ENCODE data around the gene PCSK2.

Gene PCSK2

DNA sequence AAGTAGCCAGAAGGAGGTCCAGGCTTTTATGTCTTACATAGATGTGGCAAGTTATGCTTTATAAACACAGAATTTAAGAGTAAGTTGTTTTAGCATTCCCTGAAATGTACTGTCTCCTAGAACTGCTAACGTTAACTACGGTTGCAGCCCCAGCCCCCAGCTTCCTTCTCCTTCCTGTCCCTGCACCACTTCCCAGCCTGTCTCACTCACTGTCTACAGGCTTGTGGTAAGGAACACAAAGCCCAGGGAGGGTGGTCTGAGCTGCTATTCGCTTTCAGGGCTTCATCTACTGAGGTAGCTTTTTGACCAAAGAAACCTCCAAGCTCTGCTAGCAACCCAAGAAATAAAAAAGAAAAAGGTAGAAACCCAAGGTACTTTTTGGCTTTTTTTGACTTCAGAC, 35.9 kb downstream of the PCSK2 start:
- no peak for DNase-seq

DNA sequence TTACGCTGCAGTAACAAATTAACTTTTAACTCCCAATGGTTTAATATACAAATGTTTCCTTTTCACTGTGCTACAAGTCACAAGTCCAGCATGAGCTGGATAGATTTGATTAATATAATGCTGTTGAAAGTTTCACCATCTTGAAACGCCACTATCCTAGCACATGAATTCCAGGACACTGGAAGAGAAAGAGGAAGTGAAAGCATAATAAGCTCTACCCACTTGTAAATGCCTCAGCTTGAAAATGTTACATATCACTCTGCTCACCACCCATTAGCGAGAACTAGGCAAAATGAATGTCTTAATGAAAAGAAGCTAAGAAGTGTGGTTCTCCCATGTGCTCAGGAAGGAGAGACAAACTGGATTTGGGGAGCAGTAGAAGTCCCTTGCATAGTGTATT, 46.9 kb downstream of the PCSK2 start:
- DNase-seq, result no peak

DNA sequence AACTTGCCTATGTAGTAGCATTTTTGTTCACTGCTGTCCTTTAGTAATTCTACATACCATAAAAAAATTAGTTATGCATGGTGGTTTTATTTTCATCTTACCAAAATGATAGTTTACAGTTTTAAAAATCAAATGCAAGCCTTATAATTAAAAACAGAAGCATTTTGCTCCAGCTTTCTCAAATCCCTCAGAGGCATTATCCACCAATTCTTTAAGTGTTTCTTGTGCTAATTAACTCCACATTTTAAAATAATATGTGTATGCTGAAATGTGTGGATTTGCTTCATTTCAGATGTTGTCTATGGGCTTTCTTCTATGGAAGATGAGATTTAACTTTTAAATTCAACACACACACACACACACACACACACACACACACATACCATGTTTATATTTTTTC, 49.3 kb downstream of the PCSK2 start:
- no peak for DNase-seq

DNA sequence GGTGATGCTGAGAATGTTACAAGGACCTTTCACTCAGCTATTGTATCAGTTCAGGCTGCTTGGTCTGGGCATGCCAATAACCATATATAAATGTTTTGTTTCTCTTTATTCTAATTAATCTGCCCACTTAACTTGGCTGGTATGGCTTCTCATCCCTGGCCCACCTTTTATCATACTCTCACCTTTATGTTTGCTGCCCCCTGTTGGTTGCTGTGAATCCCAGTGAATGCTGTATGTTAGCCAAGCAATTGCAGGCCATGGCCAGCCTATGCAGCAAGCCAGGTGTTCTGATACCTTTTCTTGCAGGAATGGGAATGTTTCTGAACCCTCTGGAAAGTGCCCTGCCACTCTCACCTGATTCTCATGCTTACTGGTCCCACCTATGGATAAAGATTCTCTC, 54.6 kb downstream of the PCSK2 start:
- peak; percentile 19 to 22 for DNase-seq

DNA sequence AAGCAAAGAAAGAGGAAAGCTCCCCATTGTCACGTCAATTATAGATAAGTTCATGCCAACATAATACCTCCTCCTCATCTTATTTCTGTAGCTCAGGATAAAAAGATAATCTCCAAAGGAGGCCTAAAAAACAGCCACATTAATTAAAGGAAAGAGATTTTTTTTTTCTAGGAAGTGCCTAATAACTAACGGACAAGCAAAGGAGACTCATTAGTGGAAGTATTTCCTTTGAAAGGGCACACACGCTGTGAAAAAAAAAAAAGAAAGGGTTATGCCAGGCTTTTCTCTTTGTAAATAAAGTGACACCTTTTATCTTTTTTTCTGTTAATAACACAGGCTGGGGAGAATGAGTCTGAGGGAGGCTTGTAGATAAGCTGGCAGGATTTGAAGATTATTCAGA, 55.7 kb downstream of the PCSK2 start:
- no peak for DNase-seq

DNA sequence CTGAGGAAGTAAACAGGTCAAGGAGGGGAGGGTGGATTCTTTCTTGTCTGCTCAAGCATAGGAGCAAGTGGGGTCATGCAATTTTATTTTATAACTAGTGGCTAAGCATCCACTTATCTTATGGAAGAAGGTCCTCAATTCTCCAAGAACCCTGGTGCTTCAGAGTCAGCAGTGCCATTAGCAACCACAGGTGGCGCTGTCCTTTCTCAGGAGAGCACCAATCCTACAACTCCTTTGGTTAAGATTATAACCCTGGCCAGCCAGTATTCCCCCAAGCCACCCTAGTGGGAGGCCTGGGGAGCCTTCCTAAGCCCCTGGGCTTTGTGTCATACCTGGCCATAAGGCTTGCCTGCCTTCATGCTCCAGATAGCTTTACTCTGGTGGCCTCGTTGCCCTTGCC, 60.7 kb downstream of the PCSK2 start:
- no peak for DNase-seq

DNA sequence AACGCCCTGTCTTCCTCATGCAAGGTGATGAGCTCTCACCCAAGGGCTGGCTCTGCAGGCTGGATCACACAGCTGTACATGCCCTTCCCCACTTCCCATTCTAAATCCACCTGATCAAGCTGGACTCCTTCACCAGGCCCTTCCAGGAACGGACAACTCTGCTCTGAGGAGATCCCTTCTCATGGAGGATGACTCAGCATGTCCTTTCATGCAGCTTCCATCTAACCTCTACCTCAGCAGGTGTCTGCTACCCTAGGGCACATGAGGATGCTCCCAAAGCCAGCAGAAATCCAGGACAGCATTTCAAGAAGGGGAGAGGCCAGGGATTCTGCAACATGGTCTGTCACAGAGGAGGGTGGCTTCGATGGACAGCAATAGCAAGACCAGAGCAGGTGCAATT, 61.2 kb downstream of the PCSK2 start:
- DNase-seq, result no peak

DNA sequence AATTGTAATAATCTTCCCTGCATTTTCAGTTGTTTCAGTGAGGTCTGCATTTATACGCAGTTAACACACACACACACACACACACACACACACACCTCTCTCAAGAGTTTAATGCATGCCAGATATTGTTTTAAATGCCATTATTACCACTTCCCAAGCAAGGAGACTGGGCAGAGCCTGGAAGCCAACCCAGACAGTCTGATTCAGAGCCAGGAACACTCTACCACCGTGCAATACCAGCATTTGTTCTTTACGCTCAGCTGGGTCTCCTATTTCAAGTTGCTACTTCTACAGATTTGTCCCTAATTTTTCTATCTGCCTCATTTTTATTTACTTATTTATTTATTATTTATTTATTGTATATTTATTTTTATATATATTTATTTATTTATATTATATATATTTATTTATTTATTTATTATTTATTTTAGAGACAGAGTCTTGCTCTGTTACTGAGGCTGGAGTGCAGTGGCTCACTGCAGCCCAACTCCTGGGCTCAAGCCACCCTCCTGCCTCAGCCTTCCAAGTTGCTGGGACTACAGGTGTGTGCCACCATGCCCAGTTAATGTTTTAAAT, 68.4 kb downstream of the PCSK2 start:
- DNase-seq, result no peak

DNA sequence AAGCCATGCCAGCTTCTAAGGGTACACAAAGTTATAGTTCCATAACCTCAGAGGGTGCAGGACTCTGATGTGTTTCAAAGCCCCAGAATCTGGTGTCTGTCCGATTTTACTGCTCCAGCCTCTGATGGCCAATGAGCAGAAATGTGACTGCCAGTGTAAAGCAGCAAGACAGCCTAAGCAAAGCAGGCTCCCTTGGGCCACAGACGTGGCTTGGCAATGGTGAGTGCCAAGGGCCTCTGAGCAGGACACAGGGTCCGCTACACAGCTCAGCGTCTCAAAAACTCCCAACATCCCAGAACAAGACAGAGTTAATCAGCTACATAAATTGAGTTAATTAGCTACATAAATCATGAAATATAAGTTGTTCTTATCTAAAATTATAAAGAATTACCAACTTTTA, 69.2 kb downstream of the PCSK2 start:
- DNase-seq, result no peak

DNA sequence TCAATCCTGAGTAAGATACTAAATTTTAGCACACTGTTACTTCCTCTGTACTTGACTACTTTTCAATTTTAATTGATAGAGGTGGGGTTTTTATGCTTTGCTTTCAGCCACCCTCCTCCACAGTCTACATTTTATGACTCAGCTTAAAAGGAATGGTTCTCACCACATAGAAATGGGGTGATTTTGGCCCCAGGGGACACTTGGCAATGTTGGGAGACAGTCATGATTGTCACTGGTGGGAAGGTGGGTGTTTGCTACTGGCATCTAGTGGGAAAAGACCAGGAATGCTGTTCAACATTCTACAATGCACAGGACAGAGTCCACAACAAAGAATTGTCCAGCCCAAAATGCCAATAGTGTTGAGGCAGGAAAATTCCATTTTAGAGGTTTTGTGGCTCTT, 71.3 kb downstream of the PCSK2 start:
- DNase-seq, result no peak

DNA sequence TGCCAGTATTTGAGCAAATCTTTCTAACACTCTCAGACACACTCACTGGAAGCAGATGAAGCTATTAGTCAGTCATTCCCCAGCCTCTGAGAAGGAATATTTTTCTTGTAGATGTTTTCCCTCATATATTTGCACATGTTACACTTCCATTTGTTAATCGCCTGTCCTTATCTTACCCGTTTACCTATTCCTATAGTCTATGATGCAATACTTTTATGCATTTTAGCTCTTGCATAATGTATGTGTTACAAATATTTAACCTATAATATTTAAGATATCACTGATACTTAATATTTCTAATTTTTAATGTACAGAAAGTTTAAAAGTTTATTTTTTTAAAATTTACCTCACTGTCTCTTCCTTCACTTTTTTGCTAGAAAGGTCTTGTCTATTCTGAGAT, 71.9 kb downstream of the PCSK2 start:
- DNase-seq, result no peak

DNA sequence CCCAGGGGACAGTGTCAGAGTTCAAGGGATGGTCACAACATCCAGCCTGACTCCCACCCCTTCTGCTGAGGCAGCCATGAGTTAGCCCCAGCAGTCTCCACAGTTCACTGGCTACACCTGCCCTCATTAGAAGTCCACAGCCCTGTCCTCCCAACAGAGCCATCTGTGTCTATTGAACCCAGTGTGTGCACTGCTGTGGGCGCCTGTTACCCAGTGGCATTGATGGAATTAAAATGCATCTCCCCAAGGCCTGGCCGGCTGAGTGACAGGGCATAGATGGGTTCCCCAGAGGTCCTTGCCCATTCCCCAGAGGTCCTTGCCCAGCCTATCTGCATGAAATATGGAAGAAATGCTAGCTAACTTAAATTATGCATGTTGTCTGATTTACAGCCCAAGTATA, 73.3 kb downstream of the PCSK2 start:
- no peak for DNase-seq

DNA sequence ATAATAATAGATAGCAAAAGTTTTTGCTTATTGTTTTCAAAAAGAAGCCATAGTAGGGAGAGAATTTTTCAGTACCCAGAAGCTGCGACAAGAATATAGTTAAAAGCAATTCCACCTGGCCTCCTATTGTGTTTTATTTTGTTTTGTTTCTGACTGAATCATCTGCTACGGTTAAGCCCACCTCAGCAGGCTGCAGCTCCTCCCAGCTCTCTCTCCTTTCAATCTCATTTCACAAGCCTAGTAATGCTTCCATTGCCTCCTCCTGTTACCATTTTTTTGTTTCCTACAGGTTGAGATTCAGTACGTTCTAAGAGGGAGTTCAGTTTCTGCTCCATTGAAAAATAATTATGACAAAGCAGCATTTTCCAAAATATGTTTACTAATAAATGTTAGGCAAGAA, 77.9 kb downstream of the PCSK2 start:
- DNase-seq, result no peak

DNA sequence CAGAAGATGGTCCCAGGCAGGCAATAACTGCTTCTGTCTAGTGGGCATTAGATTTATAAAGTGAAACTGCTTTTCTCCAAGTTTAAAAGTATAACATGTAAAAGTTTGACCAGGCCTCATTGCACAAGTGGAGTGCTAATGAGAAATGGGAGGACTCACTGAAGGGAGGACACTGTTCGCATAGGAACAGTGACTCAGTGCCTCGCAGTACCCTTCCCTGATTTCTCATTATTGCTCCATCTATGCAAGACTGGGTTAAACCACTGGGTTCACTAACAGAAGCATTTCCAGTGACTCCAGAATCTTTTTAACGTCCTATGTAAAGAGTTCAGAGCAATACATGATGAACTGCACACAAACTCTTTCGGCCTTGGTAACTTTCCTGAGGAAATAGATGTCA, 79.6 kb downstream of the PCSK2 start:
- no peak for DNase-seq

DNA sequence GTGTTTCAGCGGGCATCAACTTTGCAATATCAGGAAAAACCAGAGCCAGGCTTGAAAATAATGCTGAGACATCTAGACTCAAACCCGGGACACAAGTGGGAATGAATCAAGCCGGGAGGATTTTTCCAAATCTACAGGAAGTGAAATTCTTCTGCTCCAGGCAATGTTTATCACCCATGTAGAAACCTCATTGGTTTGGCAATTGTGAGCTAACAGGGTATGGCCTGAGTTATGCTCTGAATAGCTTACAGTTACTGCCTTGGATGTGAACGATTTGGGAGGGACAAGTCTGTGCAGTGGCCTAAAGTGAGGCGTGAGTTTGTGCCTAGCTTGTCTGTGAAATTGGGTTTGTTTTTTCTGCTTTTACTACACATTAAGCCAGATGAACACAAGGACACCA, 87.4 kb downstream of the PCSK2 start:
- DNase-seq, result no peak

DNA sequence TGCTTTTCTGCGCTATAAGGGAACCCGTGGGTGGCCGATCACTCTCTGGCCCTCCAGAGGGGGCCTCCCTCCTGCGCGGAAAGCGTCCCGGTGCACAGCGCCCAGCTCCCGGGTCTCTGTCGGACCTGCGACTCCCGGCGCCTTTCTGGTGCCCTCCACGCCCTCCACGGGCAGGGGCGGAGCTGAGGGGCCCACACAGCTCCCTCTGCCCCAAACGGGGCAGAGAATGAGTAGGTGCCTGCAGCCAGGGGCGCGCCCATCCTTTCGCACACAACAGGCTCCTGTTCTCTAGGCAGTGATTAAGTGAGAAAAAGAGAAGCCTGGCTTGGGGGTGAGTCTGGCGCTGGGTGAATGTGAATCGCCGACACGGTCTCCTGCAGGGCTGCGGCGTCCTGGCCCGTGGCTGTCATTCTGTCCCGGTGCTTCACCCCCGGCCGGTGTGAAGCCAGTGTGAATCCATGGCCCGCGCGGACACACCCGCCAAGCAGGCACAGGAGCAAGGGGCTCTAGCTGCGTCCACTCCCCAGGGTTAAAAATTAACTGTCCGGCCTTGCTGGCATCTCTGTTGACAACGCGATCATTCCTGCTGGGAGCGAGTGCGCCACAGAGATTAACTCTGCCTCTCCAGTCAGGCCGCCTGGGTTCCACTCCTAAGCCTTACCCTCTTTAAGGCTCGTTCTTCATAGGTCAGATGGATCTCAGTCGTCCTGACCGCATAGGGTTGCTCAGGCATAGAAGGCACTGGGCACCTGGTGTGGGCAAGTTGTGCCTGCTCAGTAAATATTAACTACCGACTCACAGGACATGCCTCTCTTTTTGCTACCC, 88.8 kb downstream of the PCSK2 start:
- DNase-seq, result no peak

DNA sequence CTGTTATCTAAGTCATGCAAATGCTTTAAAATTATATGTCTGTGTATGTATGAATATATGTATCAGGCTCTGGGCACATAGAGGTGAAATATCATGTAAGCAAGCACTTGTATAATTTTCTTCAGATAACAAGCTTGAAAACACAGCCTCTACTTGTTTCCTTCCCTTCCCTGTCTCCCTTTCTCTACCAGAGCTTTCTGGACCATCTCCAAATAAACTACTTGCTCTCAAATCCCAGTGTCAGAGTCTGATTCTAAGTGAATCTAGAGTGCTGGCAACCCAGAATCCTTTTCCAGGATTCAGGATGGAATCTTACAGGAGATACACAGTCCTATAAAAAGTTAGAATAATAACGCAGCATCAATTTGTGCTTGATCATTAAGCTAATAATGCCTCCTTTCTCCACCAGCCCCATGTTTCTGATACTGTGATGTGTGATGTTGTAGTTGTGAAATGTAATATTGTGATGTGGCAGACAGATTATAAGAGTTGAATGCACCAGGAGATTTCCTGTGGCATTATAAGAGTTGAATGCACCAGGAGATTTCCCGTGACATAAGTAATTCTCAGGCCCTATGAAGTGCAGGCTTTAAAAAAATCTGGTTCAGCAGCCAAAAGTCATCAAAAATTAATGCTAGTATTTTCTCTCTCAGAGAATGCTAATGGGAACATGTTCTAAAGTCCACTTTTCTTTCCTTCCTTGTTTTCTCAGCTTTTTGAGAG, 89.6 kb downstream of the PCSK2 start:
- DNase-seq, result no peak

DNA sequence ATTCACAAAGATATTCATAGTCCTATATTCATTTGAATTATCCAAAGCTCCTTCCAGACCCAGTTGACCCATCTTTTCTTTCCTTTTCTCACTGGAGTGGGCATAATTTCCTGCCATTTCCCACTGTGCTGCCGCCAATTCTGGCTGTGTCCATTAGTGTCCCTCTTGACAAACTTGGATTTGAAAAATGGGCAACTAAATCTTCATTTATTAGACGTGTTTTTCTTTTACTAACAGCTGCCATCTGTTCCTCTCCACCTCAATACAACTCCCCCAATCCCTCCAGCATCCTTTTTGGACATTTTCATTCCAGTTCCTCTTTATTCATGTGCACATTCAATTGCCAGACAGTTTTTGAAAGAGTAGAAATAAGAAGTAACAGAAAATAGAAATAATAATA, 90.5 kb downstream of the PCSK2 start:
- no peak for DNase-seq

DNA sequence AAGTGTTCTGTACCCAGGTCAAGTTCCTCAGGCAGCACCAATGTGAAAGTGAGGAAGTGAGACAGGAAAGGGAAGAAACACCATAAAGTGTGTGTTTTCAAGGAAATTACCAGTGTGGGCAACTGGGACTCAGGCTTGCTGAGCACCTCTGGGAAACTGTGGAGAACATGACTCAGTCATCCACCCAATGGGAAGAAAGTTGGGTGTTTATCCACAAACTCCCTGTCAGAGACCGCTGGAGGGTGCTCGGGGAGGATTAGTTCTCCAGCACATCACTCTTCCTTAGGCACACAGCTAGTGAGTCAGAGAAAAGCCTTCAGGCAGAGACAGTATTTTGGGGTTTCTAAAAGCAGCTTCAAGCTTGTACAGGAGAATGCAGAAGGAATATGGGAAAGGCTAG, 93.6 kb downstream of the PCSK2 start:
- DNase-seq, result no peak

DNA sequence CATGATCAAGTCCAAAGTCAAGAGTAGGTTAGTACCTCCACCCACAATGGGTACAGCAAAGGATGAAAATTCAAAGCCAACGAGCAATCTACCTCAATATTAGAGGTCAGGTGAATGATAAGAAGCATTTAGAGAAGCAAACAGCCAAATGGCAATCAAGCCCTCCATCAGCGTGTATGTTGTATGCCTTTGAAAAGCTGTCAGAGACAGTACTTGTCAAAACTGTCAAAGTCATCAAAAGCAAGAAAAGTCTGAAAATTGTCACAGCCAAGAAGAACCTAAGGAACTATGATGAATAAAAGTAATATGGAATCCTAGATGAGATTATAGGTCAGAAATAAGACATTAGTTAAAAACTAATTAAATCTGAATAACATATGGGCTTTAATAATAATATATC, 99.3 kb downstream of the PCSK2 start:
- no peak for DNase-seq

DNA sequence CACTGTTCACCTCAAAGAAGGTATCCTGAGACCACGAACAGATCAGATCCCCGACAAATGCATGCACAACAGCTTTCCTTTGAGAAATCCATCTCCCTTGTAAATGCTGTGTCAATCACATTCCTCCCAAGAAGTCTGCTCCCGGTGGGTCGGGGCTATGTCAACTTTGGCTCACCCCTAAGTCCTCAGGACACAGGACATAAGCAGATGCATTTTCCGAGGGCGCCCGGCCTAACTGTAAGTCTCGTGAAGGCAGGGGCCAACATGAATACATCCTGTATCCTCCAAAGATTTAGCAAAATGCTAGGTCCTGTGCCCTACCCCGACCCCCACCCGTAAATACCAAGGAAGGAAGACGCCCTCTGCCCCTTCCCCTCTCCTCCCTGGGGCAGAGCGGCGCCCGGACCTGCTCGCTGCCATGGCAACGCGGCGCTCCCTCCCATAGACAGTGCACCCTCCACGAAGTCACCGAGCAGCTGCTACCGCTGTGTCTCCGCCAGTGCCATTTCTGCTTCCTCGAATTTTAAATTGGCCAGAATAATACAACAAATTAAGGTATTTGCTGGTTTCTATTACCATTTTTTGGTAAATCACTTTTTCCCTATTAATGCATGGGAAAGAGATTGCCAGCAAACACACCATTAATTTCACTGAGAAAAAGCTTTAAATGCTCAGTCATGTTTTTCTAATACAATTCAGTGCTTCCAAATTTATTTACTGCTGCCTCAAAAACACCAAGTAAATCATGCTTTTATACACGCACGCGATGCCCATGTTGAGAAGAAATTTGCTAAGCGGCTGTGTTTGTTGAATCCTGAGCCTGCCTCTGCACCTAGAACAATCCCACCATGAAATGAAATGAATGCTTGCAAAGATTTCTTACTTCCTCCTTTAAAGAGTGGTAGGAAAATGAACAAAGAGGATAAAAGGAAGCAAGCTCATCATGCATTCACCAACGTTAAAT, 100.6 kb downstream of the PCSK2 start:
- DNase-seq, result no peak

DNA sequence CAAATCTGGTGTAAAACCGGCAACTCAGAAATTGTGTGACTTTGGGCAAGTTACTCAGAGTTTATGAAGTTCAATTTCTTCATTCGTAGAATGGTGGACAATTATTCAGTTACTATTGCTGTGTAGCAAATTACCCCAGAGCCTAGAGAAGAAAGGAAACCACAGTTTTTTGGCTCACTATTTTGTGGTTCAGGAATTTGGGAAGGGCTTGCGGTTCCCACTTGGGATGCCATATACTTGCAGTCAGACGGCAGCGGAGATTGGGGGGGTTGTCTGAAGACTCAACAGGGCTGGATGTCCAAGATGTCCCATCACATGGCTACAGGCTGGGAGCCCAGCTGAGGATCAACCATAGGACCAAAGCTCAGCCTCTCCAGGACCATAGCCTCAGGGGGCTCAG, 108.1 kb downstream of the PCSK2 start:
- no peak for DNase-seq

DNA sequence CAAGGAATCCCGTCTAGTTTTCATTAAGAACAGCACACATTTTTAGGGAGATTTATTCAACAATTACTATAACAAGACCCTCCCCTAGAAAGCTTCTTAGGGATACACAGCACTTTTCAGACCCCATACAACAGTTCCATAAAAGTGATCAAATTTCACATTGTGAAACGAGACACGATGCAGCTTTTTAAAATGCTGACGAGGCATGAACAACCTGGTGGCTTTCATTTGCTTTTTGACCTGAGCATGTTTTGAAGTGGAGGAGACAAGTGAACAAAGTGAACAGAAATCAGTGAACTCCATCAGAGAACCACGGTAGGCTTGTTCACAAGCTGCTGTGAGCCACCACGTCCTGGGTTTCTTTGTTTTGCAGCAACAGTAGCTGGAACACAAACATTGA, 112.2 kb downstream of the PCSK2 start:
- DNase-seq, result no peak

Data from activated T-cell treated with anti-CD3 and anti-CD28 coated beads, Interleukin-2, amount 50 U/mL, for 48 hours (primary cell).